RWPE2 (cell line): ENCODE data around the gene TKT.
"Not testable (repeated sequence)": the region's sequence is repeated elsewhere in the genome, so short reads cannot be mapped to it uniquely, and the experiment has no call there.

ENCODE experiments used
- ATAC-seq: fragments of 200-7000 bp; cut with Tn5 transposase; 3 replicates; pipeline ENCODE4 v1.9.1; 2021; ENCODE audit warnings: low read depth
- DNase-seq: peaks from one replicate; pipeline ENCODE4 v3.0.0-alpha.2; 2020; ENCODE audit warnings: low spot score
- H3K27ac ChIP-seq: fragments of 450-650 bp; 2 replicates; pipeline ENCODE4 v1.5.1; 2017; ENCODE audit warnings: mild to moderate bottlenecking; ENCODE audit not compliant: poor library complexity, severe bottlenecking
- H3K27me3 ChIP-seq: fragments of 250-450 bp; sonication (Bioruptor Pico); 2 replicates; pipeline ENCODE4 v1.5.1; 2021; ENCODE audit warnings: mild to moderate bottlenecking, moderate library complexity; ENCODE audit not compliant: insufficient read depth, poor library complexity, severe bottlenecking
- H3K36me3 ChIP-seq: fragments of 250-450 bp; sonication (Bioruptor Pico); 2 replicates; pipeline ENCODE4 v1.5.1; 2020; ENCODE audit warnings: low read depth, mild to moderate bottlenecking, moderate library complexity
- H3K4me1 ChIP-seq: fragments of 250-450 bp; sonication (Bioruptor Pico); 2 replicates; pipeline ENCODE4 v1.5.1; 2021; ENCODE audit warnings: mild to moderate bottlenecking, moderate library complexity; ENCODE audit not compliant: insufficient read depth, poor library complexity, severe bottlenecking
- H3K4me3 ChIP-seq: fragments of 250-450 bp; sonication (Bioruptor Pico); 2 replicates; pipeline ENCODE4 v1.5.1; 2021; ENCODE audit warnings: mild to moderate bottlenecking, moderate library complexity; ENCODE audit not compliant: severe bottlenecking
- H3K9me3 ChIP-seq: fragments of 250-450 bp; sonication (Bioruptor Pico); 2 replicates; pipeline ENCODE4 v1.5.1; 2021; ENCODE audit warnings: mild to moderate bottlenecking, moderate library complexity; ENCODE audit not compliant: severe bottlenecking
- CTCF ChIP-seq: fragments of 450-650 bp; IDR thresholded peaks from one replicate; pipeline ENCODE4 v1.5.1; 2017; ENCODE audit warnings: mild to moderate bottlenecking, moderate library complexity; ENCODE audit not compliant: poor library complexity, severe bottlenecking

The TKT gene

DNA sequence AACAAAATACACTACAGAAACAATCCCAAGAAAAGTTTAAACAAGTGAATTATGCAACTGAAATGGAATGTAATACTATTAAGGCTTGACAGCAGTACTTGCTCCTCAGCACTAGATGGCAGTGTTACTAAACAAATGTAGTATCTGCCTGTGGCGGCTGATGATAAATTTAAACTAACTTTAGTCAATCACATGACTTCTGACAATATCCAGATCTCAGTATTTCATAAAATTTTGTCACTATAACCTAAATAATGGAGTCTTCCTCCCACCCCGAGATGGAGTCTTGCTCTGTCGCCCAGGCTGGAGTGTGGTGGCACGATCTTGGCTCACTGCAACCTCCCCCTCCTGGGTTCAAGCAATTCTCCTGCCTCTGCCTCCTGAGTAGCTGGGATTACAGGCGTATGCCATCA, 43.8 kb upstream of the TKT start:
- H3K9me3 ChIP-seq, DNase-seq, H3K4me3 ChIP-seq, H3K27ac ChIP-seq, H3K27me3 ChIP-seq, H3K4me1 ChIP-seq: not testable (repeated sequence)
- peaks cover 70% of the 10 kb centered on the region for H3K36me3 ChIP-seq
- peak; percentile 84 for TF ChIP-seq CTCF
- ATAC-seq, result peak; percentile 68

DNA sequence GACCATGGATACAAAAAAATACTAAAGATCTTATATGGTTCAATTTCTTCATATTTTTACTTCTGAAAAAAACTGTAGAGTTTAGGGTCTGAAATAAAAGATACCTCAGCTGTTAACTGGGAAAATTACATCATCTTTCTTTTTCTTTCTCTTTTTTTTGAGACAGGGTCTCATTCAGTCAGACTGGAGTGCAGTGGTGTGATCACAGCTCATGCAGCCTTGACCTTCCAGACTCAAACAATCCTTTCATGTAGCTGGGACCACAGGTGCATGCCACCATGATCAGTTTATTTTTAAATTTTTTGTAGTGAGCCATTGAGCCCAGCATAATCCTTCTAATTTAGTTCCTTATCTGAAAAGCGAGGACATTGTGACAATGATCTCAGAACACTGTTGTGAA, 39.6 kb upstream of the TKT start:
- H3K9me3 ChIP-seq, result no peaks in the 10 kb centered on the region
- no peaks in the 10 kb centered on the region for H3K4me1 ChIP-seq
- H3K27me3 ChIP-seq, result no peaks in the 10 kb centered on the region
- no peak for ATAC-seq
- H3K27ac ChIP-seq, result no peak overlapping the region
- H3K4me3 ChIP-seq, result no peak overlapping the region
- TF ChIP-seq CTCF, result no peak
- peaks cover 43% of the 10 kb centered on the region for H3K36me3 ChIP-seq
- DNase-seq, result no peak

DNA sequence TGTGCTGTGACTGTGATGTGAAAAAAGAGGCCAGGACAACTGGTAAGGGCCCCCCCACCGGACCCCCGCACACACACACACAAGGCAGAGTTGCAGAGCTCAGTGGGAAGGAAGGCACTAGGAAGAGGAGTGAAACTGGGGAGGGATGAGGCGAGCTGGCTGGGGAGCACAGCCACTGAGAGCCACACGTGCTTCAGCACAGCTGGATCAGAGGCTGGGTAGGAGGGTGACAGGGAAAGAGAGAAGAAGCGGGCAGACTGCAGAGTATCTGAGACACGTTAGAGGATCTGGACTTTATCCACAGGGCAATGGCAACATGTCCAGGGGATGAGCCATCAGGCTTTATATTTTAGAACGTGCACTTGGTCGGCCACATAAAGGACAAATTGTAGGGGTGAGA, 38.0 kb upstream of the TKT start:
- DNase-seq (no peak), ATAC-seq (no peak)
- H3K4me3 ChIP-seq, result no peak overlapping the region
- H3K27me3 ChIP-seq, result no peaks in the 10 kb centered on the region
- no peaks in the 10 kb centered on the region for H3K9me3 ChIP-seq
- TF ChIP-seq CTCF, result no peak
- H3K27ac ChIP-seq, result no peak overlapping the region
- H3K4me1 ChIP-seq, result no peaks in the 10 kb centered on the region
- peaks cover 31% of the 10 kb centered on the region for H3K36me3 ChIP-seq

DNA sequence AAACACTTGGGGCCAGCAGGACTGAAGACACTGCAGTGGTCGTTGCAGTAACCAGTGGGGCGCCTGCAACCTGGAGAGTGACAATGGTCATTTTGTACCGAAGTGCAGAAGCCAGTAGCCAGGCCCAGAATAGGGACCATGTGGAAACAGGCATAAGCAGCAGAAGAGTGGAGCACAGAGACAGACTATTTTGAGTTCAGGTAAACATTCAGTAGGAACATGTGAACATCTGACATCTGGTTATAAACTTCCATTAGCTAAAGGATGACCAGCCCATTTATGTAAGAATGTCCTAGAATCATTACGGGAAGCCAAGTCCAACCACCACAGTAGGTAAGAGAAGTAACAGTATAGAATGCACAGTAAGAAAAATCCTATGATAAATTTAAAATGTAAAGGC, 32.4 kb upstream of the TKT start:
- DNase-seq, result no peak
- TF ChIP-seq CTCF, result no peak
- Histone ChIP-seq H3K27ac (no peak overlapping the region), H3K4me3 (no peak overlapping the region), H3K36me3 (peaks cover 43% of the 10 kb centered on the region), H3K9me3 (no peaks in the 10 kb centered on the region), H3K4me1 (no peaks in the 10 kb centered on the region), H3K27me3 (no peaks in the 10 kb centered on the region)
- ATAC-seq, result no peak

DNA sequence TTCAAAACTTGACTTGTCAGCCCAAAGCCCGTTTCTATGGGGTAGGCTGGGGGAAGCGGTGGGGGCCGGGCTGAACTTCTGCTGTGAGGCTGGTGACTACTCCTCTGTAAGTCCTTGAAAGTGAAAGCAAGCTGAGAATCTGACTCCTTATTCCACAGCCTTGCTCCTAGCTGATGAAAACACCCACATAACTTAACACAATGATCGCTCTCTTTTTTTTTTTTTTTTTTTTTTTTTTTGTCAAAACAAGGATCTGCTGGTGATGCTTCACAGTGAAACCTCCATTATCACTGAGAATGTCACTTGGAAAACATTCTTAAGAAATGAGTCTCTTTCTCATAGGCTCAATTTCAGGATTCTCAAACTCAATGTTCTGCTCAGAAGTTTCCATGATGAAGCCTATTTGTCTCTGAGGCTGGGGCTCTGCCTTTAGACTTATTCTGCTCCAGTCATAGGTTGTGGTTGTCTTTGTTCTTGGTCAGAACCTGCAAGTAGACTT, 31.4 kb upstream of the TKT start:
- no peak for TF ChIP-seq CTCF
- ATAC-seq, result no peak
- no peaks in the 10 kb centered on the region for H3K27me3 ChIP-seq
- no peak overlapping the region for H3K27ac ChIP-seq
- H3K4me3 ChIP-seq, result no peak overlapping the region
- H3K36me3 ChIP-seq, result peaks cover 37% of the 10 kb centered on the region
- no peaks in the 10 kb centered on the region for H3K4me1 ChIP-seq
- no peak for DNase-seq
- H3K9me3 ChIP-seq, result no peaks in the 10 kb centered on the region
